SK-N-SH (cell line): ENCODE data around the gene NOL7. TPM values are rescaled to one million over a fixed set of nuclear protein-coding genes. Genes with fewer than 3 reads are reported as not detected.

Experiments used
- CTCF ChIA-PET: fragments of 300-600, 350-600 bp; formaldehyde crosslinking; extraction: SDS; loops from one replicate; lab custom pipeline; 2021; lab: Yijun Ruan, JAX
- POLR2A ChIA-PET: fragments of 350-600 bp; sonication (Branson Sonifier 250); formaldehyde crosslinking; extraction: SDS; loops from one replicate; lab custom pipeline; 2020; ENCODE audit warnings: antibody characterized with exemption, inconsistent platforms; lab: Yijun Ruan, JAX
- DNase-seq: peaks from one replicate; pipeline ENCODE4 v3.0.0; 2012
- H2AFZ ChIP-seq: fragments of 200-600 bp; sonication (generic); 2 replicates; pipeline ENCODE4 v1.8.1; 2016; ENCODE audit warnings: antibody characterized with exemption, mild to moderate bottlenecking, low read depth
- H3F3A ChIP-seq: fragments of 200-600 bp; sonication (generic); replicated peaks from 2 replicates; pipeline ENCODE3; 2016; ENCODE audit warnings: antibody characterized with exemption, mild to moderate bottlenecking; ENCODE audit not compliant: insufficient read depth
- H3K27ac ChIP-seq, 2 experiments: fragments of 200-500 bp in 1 of 2; fragments of 200-600 bp in 1 of 2; sonication (Bioruptor generic) in 1 of 2; sonication (generic), shearing (Covaris generic) in 1 of 2; 2 replicates each; pipeline versions ENCODE4 v1.5.1 to v1.6.1; 2014 to 2016; ENCODE audit warnings: low read depth in 2 of 2, inconsistent platforms in 1 of 2, low read length in 1 of 2, mild to moderate bottlenecking in 1 of 2, mixed read lengths in 1 of 2
- H3K27me3 ChIP-seq: fragments of 200-600 bp; sonication (generic), shearing (Covaris generic); 2 replicates; pipeline ENCODE4 v1.6.1; 2016; ENCODE audit warnings: mixed run types; ENCODE audit not compliant: insufficient read depth
- H3K36me3 ChIP-seq, 2 experiments: fragments of 200-500 bp in 1 of 2; fragments of 200-600 bp in 1 of 2; sonication (Bioruptor generic) in 1 of 2; sonication (generic) in 1 of 2; replicated peaks in 1 of 2; 2 replicates each; pipeline versions ENCODE3 to v1.5.1; 2014 to 2016; ENCODE audit warnings: low read length in 1 of 2, mild to moderate bottlenecking in 1 of 2; ENCODE audit not compliant: insufficient read depth in 2 of 2, control insufficient read depth in 1 of 2
- H3K4me1 ChIP-seq, 2 experiments: fragments of 200-500 bp in 1 of 2; fragments of 200-600 bp in 1 of 2; sonication (Bioruptor generic) in 1 of 2; sonication (generic), shearing (Covaris generic) in 1 of 2; 2 replicates each; pipeline versions ENCODE4 v1.5.1 to v1.6.1; 2014 to 2016; ENCODE audit warnings: low read depth in 1 of 2, low read length in 1 of 2, mixed run types in 1 of 2; ENCODE audit not compliant: insufficient read depth in 2 of 2, control insufficient read depth in 1 of 2
- H3K4me2 ChIP-seq: fragments of 200-600 bp; sonication (generic), shearing (Covaris generic); 2 replicates; pipeline ENCODE4 v1.6.1; 2017; ENCODE audit warnings: mixed run types
- H3K4me3 ChIP-seq, 2 experiments: fragments of 200-500 bp in 1 of 2; fragments of 200-600 bp in 1 of 2; sonication (Bioruptor generic) in 1 of 2; sonication (generic), shearing (Covaris generic) in 1 of 2; 2 replicates each; pipeline versions ENCODE4 v1.5.1 to v1.8.1; 2014 to 2016; ENCODE audit warnings: low read depth in 2 of 2, inconsistent platforms in 1 of 2, low read length in 1 of 2, mild to moderate bottlenecking in 1 of 2, mixed read lengths in 1 of 2, moderate library complexity in 1 of 2
- H3K79me2 ChIP-seq: fragments of 200-600 bp; sonication (generic); 2 replicates; pipeline ENCODE4 v1.8.1; 2017; ENCODE audit warnings: mild to moderate bottlenecking; ENCODE audit not compliant: insufficient read depth
- H3K9ac ChIP-seq: fragments of 200-600 bp; sonication (generic); 2 replicates; pipeline ENCODE4 v1.6.1; 2017; ENCODE audit warnings: mixed run types
- H3K9me2 ChIP-seq: fragments of 200-600 bp; sonication (generic); 2 replicates; pipeline ENCODE4 v1.6.1; 2017; ENCODE audit warnings: mixed run types
- H3K9me3 ChIP-seq: fragments of 200-600 bp; sonication (generic); 2 replicates; pipeline ENCODE4 v1.6.1; 2017; ENCODE audit warnings: mixed run types, mild to moderate bottlenecking, moderate library complexity
- H4K20me1 ChIP-seq: fragments of 200-600 bp; sonication (generic); 2 replicates; pipeline ENCODE4 v1.6.1; 2017; ENCODE audit warnings: mild to moderate bottlenecking, mixed run types; ENCODE audit not compliant: insufficient read depth
- ELF1 ChIP-seq: IDR thresholded peaks from 2 replicates; pipeline ENCODE4 v1.4.0; 2012
- EP300 ChIP-seq, 2 experiments: IDR thresholded peaks; 2 replicates each; pipeline versions ENCODE4 v1.4.0 to v1.6.1; 2012; ENCODE audit warnings: borderline replicate concordance in 1 of 2, low read depth in 1 of 2, low read length in 1 of 2
- EZH2phosphoT487 ChIP-seq: fragments of 200-600 bp; sonication (generic); IDR thresholded peaks from 2 replicates; pipeline ENCODE4 v1.6.1; 2017; ENCODE audit warnings: low read depth, mixed run types, mild to moderate bottlenecking, antibody characterized with exemption, moderate library complexity, borderline replicate concordance
- FOXJ3 ChIP-seq: sonication (generic); formaldehyde crosslinking; IDR thresholded peaks from 2 replicates; pipeline ENCODE4 v1.5.1; 2020; ENCODE audit warnings: mild to moderate bottlenecking, missing genetic modification reagents
- FOXM1 ChIP-seq: IDR thresholded peaks from 2 replicates; pipeline ENCODE4 v1.4.0; 2012; ENCODE audit warnings: low read depth, mild to moderate bottlenecking
- POLR2AphosphoS5 ChIP-seq: IDR thresholded peaks from 2 replicates; pipeline ENCODE4 v1.6.1; 2012; ENCODE audit warnings: low read depth, low read length
- RAD21 ChIP-seq: IDR thresholded peaks from 2 replicates; pipeline ENCODE4 v1.6.1; 2012; ENCODE audit warnings: mild to moderate bottlenecking, low read length
- RCOR1 ChIP-seq: fragments of 150-350 bp; IDR thresholded peaks from 2 replicates; pipeline ENCODE4 v1.6.1; 2017; ENCODE audit warnings: antibody characterized with exemption, low read length
- SMC3 ChIP-seq: IDR thresholded peaks from 2 replicates; pipeline ENCODE4 v1.6.1; 2012; ENCODE audit warnings: low read depth, low read length, improper control_type of control experiment
- TCF12 ChIP-seq: IDR thresholded peaks from 2 replicates; pipeline ENCODE4 v1.4.0; 2012
- TEAD4 ChIP-seq: IDR thresholded peaks from 2 replicates; pipeline ENCODE4 v1.4.0; 2012; ENCODE audit warnings: mild to moderate bottlenecking, borderline replicate concordance; ENCODE audit not compliant: insufficient read depth
- WGBS: methylation state at CpG from one replicate; pipeline ENCODE4 v1.1.6; 2017; ENCODE audit warnings: low lambda C conversion rate; 5-methylcytosine and 5-hydroxymethylcytosine counted together
- polyA plus RNA-seq, 3 experiments: library from polyadenylated mRNA; depleted of rRNA; stranded (reverse); fragments of >200 nt; gene quantifications; 2 replicates each; pipeline ENCODE4 v1.2.3, GENCODE V29; 2012
- TF ChIP-seq, protein P1 (sequence below): IDR thresholded peaks from 2 replicates; pipeline ENCODE4 v1.4.0; 2012; ENCODE audit warnings: low read depth, borderline replicate concordance
- TF ChIP-seq, protein P2 (sequence below): fragments of 150-350 bp; IDR thresholded peaks from 2 replicates; pipeline ENCODE4 v1.6.1; 2016; ENCODE audit warnings: mild to moderate bottlenecking, low read depth, low read length
- TF ChIP-seq, protein P3 (sequence below): fragments of 200-600 bp; sonication (generic); IDR thresholded peaks from 2 replicates; pipeline ENCODE4 v1.6.1; 2017; ENCODE audit warnings: antibody characterized with exemption, mild to moderate bottlenecking, moderate library complexity

NOL7 gene
- polyA plus RNA-seq, 1 of the 3 experiments (the other 2 are of a cell fraction), result 103 TPM

DNA sequence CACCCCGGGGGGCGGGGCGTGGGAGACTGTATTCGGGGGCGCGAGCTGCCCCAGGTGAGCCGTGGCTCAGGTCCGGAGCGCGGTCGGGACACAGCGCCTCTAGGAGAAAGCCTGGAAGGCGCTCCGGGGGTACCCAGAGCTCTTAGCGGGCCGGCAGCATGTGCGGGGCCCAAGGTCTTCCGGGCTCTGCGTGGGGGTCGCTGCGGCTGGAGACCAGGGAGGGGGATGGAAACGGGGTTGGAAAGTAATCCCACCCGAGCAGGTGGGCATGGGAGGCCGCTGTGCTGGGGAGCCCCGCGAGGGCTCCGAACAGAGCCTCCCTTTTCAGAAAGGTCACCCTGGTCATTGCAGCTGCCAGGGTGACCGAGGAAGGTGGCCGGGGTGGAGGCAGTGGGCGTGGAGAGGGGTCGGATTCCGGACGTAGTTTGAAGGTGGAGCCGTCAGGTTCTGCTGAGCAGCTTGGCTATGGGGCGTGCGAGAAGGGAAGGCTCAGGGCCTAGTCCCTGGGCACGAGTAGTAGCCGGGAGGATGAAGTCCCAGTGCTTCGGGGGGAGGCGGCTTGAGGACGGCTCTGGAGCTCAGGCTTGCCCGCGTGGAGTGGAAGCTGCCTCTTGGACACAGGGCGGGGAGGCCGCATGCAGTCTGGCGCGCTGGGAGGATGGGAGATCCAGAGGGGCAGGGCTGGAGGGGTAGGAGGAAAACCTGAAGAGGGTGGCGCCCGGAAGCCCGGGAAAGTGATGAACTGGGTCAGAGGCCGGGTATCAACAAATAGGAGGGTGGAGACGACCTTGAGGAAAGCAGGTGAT, 40.4 kb upstream of the NOL7 start, which contains the start of gene SIRT5 (continued):
- TF ChIP-seq TEAD4 (no peak), POLR2AphosphoS5 (no peak; the same call in 1 of the 2 replicates), EP300 (IDR thresholded peaks at IDR 0.05; ENCODE audit: borderline replicate concordance in 1 of 2, low read depth in 1 of 2, low read length in 1 of 2) (peak in 1 of 2 experiments; percentile 17; a peak in 1 of 4 replicates), RCOR1 (no peak), EZH2phosphoT487 (no peak), FOXM1 (no peak)
- TF ChIP-seq, protein P1, sequence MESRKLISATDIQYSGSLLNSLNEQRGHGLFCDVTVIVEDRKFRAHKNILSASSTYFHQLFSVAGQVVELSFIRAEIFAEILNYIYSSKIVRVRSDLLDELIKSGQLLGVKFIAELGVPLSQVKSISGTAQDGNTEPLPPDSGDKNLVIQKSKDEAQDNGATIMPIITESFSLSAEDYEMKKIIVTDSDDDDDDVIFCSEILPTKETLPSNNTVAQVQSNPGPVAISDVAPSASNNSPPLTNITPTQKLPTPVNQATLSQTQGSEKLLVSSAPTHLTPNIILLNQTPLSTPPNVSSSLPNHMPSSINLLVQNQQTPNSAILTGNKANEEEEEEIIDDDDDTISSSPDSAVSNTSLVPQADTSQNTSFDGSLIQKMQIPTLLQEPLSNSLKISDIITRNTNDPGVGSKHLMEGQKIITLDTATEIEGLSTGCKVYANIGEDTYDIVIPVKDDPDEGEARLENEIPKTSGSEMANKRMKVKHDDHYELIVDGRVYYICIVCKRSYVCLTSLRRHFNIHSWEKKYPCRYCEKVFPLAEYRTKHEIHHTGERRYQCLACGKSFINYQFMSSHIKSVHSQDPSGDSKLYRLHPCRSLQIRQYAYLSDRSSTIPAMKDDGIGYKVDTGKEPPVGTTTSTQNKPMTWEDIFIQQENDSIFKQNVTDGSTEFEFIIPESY, result no peak
- TF ChIP-seq, protein P2, sequence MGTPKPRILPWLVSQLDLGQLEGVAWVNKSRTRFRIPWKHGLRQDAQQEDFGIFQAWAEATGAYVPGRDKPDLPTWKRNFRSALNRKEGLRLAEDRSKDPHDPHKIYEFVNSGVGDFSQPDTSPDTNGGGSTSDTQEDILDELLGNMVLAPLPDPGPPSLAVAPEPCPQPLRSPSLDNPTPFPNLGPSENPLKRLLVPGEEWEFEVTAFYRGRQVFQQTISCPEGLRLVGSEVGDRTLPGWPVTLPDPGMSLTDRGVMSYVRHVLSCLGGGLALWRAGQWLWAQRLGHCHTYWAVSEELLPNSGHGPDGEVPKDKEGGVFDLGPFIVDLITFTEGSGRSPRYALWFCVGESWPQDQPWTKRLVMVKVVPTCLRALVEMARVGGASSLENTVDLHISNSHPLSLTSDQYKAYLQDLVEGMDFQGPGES, result no peak

DNA sequence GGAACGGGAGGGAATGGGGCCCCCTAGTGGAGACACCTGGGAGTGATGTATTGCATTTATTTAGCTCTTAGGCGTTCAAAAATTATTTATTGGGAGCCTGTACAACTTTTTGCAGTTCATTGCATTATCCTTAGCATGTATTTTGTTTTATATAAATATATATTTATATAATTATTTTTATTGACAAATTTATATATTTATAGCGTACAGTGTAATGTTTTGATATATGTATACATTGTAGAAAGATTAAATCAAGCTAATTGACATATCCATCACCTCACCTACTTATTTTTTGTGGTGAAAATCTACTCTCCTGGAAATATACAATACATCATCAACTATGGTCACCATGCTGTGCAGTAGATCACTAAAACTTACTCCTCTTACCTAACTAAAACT, 39.8 kb upstream of the NOL7 start:
- peak overlapping the region; percentile 90 to 92 for H3K27ac ChIP-seq
- H3K9ac ChIP-seq, result peak overlapping the region; percentile 94
- 0 out of 2 replicates have a peak, but pooled peaks cover 3% of the 10 kb centered on the region for H3K9me3 ChIP-seq
- peaks cover 3 to 12% of the 10 kb centered on the region in 2 experiments for H3K36me3 ChIP-seq
- H3F3A ChIP-seq, result peaks cover 19% of the 10 kb centered on the region
- 12% methylated on average over 3 of the region's 3 CpGs for WGBS
- no peaks in the 10 kb centered on the region for H3K27me3 ChIP-seq
- CTCF ChIA-PET, result interaction anchor here (0.6 to 6.0 kb wide), 44 partner anchors 9 to 664 kb away, joined by 3 to 48 read pairs (median 4); partner anchors contain the start of genes GFOD1, NOL7 and TBC1D7
- no peaks in the 10 kb centered on the region for H3K9me2 ChIP-seq
- TF ChIP-seq TCF12 (peak; percentile 16; the same call in 1 of the 2 replicates), FOXJ3 (CRISPR knock-in tag) (no peak), SMC3 (peak; percentile 42), ELF1 (0 out of 2 replicates have a peak, but pooled peaks have one; percentile 4), RAD21 (peak; percentile 65)
- TF ChIP-seq, protein P3, sequence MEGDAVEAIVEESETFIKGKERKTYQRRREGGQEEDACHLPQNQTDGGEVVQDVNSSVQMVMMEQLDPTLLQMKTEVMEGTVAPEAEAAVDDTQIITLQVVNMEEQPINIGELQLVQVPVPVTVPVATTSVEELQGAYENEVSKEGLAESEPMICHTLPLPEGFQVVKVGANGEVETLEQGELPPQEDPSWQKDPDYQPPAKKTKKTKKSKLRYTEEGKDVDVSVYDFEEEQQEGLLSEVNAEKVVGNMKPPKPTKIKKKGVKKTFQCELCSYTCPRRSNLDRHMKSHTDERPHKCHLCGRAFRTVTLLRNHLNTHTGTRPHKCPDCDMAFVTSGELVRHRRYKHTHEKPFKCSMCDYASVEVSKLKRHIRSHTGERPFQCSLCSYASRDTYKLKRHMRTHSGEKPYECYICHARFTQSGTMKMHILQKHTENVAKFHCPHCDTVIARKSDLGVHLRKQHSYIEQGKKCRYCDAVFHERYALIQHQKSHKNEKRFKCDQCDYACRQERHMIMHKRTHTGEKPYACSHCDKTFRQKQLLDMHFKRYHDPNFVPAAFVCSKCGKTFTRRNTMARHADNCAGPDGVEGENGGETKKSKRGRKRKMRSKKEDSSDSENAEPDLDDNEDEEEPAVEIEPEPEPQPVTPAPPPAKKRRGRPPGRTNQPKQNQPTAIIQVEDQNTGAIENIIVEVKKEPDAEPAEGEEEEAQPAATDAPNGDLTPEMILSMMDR, result peak; percentile 90; the same call in 1 of the 2 replicates
- H3K4me1 ChIP-seq, result peaks cover 0 to 7% of the 10 kb centered on the region in 2 experiments; a peak in 2 of 4 replicates
- POLR2A ChIA-PET, result interaction anchor here (1.1 to 2.3 kb wide), 3 partner anchors 39 to 136 kb away, joined by 3 to 33 read pairs (median 8); partner anchors contain the start of genes GFOD1 and NOL7
- no peak overlapping the region for H2AFZ ChIP-seq
- peak overlapping the region; percentile 95 for H3K4me2 ChIP-seq
- no peaks in the 10 kb centered on the region for H4K20me1 ChIP-seq
- no peak for DNase-seq
- H3K4me3 ChIP-seq, result peak overlapping the region; percentile 75 to 83
- peaks cover 8% of the 10 kb centered on the region; the same call in 1 of the 2 replicates for H3K79me2 ChIP-seq
